ENCODE results near the gene CCDC152.
"Not testable (repeated sequence)": the region's sequence is repeated elsewhere in the genome, so short reads cannot be mapped to it uniquely, and the experiment has no call there.

Gene CCDC152

DNA sequence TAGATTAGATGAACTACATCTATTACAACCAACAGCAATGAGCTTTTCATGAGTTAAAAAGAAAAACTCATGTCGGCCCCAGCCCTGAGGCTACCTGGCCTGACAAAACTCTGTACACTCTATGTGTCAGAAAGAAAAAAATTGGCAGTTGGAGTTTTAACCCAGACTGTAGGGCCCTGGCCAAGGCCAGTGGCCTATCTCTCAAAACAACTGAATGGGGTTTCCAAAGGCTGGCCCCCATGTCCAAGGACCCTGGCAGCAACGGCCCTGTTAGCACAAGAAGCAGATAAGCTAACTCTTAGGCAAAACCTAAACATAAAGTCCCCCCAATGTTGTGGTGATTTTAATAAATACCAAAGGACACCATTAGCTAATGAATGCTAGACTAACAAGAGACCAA lies 59.9 kb downstream of the CCDC152 start:
- not testable (repeated sequence) for DNase-seq

DNA sequence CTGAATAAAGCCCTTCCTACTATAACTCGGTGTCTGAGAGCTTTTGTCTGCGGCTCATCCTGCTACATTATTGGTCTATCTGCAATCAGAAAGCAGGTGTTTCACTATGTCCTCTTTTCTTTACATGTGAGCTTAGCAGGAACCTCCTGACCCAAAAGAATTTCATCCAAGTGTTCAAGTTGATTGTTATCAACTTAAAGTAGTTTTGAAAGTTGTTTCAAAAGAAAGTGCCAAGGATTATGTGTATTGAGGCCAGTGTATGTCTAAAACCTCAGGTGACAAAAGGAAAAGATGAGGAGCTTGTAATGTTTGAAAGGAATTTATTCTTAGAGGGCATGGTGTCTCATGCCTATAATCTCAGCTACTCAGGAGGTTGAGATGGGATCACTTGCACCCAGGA lies 63.1 kb downstream of the CCDC152 start:
- DNase-seq: no peak

DNA sequence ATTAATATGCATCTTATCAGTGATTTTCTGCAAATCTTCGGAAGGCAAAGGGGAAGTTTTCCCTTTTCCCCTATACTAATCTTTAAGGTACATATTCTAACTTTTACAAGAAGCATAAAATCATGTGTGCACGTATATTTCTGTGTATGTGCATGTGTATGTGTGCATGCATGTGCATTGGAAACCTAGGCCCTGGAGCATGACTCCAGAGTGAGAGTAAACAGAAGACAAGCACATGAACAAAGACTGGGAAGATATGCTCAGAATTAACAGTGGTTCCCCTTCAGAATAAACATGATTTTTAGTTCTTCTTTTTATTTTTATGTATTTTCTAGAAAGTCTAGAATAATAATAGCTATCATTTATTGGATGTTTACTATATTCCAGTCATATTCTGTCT lies 65.9 kb downstream of the CCDC152 start:
- DNase-seq: no peak

- DNase-seq: no peak
Measured at GRCh38 chr5:42824347-42824976, 67.8 kb downstream of the CCDC152 start.

- no peak for DNase-seq
Measured at GRCh38 chr5:42825422-42826148, 69.0 kb downstream of the CCDC152 start.

DNA sequence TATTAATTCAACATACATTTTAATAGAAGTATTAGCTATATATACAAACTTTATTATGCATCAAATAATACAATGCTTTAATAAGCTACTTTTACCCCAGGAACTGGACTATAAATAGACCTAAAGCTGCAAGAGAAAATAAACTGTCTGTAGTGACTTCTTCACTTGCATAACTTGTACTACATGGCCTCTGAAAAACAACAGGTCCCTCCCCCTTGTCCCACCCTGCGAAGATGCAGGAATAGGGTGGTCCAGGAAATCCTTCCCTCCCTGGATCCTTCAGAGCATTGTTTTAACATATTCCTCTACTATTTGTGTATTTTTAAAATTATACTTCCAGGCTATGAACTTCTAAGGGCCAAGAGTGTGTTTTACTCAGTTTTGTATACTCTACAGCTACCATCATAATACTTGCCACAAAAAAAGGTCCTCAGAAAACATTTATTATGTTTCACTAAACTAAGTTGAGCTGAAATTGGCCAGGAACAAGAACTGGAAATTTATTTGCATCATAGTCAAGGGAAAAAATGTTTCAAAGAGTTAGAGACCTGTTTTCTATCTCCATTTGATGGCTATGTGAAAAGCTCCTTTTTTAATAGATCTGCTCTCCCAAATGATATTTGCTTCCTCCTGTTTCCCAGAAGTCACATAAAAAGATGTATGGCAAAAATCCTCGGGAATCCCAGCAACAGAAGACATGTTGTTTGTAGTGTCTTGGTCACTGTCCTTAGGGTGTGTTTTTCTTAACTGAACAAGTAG lies 70.3 kb downstream of the CCDC152 start:
- DNase-seq: no peak

DNA sequence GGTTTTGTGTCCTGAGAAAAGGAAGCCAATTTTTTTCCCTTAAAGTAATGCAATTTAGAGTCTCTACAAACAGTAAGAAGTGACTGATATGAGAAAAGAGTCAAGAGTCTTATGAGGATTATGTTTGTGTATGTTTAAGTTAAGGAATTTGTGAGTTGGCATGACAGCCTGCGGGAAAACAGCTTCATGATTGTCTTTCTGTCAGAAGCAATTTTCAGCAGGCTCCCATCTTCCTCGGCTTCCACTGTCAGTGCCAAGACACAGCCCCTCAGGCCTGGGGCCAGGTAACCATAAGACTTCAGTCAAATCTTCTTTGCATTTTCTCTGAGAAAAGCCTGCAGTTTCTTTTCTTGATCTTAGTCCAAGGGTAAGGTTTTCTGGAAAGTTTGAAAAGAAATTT lies 72.1 kb downstream of the CCDC152 start:
- no peak for DNase-seq

DNA sequence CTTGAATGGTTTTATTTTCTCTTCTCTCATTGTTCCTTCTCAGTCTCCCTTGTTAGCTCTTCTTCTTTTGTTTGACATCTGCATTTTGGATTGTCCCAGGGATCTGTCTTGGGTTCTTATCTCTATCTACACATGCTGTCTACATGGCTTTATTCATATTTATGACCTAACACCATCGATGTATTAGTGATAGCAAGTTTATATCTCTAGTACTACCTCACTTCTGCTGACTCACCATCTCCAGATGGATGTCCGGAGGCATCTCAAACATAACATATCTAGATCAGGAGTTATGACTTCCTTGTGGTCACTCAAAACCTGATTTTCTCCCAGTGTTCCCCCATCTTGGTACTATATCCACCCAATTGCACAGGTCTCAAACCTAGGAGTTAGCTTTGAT lies 74.3 kb downstream of the CCDC152 start:
- no peak for DNase-seq

- DNase-seq: no peak
Measured at GRCh38 chr5:42832060-42832459, 75.4 kb downstream of the CCDC152 start.

GRCh38 chr5:42836070-42836769 lies 79.6 kb downstream of the CCDC152 start:
- DNase-seq: peak; percentile 3

GRCh38 chr5:42837601-42838000 lies 81.0 kb downstream of the CCDC152 start:
- DNase-seq: no peak

DNA sequence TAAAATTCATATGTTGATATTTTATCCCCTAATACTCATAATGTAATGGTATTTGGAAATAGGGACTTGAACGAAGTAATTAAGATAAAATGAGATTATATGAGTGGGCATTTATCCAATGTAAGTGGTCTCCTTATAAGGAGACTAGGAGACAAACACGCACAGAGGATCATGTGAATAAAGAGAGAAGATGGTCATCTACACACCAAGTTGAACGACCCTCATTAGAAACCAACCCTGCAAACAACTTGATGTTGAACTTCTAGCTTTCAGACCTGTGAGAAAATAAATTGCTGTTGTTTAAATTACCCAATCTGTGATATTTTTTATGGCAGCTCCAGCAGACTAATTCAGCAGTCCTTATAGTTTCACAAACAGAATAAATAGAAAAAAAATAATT lies 82.6 kb downstream of the CCDC152 start:
- no peak for DNase-seq

DNA sequence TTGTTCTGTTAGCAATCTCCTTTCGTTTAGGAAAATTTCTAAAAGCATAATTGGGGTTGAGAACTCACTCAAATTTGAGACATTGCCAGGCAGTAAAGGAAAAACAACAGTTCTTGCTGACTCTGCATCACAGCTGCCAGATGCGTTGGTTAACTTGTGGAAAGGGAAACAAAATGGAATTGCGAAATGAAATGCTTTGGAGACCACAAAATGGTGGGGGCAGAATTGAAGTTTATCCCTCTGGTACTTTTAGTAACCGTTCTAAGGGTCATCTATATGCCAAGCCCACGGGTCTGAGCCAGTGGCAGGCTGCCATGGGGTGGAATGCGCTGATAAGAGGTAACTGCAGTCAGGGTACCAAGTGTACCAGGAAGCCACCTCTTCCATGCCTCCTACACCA lies 83.7 kb downstream of the CCDC152 start:
- no peak for DNase-seq

- DNase-seq: no peak
Measured at GRCh38 chr5:42840842-42841567, 84.4 kb downstream of the CCDC152 start.

DNA sequence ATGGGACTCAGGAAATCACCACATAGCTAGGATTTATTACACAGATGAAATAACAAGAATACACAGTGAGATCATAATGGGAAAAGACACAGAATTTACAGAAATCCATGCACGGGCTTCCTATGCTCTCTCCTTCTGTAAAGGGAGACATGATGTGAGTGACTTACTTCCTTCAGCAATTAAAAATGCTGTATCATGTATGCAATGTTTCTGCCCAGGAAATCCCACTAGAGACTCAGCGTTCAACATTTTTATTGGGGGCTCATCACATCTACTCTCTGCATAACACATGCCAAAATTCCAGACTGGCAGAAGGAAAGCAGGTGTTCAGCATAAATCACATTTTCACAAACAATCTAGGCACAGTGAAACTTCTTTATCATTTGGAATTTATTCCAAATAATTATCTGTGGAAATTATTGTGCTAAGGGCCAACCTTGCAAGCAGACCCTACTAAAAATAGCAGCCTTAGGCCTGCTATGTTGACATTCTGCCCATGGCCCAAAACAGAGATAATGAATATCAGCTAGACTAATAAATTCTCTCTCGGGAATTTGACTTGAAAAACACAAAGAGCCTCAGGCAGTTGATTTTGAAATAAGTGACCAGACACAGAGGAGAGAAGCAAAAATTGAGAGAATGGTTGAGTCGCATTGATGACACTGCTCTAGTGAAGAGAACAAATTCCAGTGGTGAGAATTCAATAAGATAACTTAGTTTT lies 86.5 kb downstream of the CCDC152 start:
- no peak for DNase-seq

- no peak for DNase-seq
Measured at GRCh38 chr5:42843675-42844292, 87.2 kb downstream of the CCDC152 start.

GRCh38 chr5:42844408-42844807 lies 87.8 kb downstream of the CCDC152 start:
- DNase-seq: not testable (repeated sequence)

DNA sequence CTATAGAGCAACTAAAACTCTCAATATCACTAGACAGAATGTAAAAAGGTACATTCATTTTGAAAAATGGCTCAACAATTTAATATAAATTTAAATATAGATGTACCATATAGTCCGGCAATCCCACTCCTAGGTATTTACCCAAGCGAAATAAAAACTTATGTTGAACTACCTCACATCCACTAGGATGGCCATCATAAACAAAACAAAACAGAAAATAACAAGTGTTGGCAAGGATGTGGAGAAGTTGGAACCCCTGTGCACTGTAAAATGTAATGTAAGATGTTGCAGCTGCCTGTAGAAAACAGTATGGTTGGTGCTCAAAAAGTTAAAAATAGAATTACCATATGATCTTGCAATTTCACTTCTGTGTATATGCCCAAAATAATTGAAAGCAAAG lies 91.9 kb downstream of the CCDC152 start:
- no peak for DNase-seq

DNA sequence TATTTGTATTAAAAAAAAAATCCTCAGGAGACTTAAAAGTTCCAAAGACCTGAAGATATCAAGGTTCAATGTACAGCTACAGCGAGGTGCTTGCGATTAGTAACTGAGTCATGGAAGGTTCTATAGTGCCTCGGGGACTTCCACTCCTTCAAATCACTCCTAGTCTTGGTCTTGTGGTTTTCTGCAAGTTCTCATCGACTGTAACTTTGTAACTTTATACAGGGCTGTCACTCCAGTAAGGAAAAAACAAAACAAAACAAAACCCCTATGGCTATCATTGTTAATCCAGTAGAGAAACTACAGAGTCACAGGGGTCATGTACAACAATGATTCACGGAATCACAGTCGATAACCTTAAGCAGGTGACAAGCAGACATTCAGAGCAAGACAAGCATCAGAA lies 94.9 kb downstream of the CCDC152 start:
- DNase-seq: no peak
